WI38 (cell line): ENCODE measurements around the gene NMUR1.
A peak's percentile ranks its signal among the peaks of the same experiment; 100 is the strongest.

ENCODE experiments used
- H3K4me3 ChIP-seq: 2 replicates; pipeline ENCODE4 v1.5.1; 2011; ENCODE audit warnings: low read depth, mild to moderate bottlenecking, control low read depth, low read length
- CTCF ChIP-seq: IDR thresholded peaks from 2 replicates; pipeline ENCODE4 v1.5.1; 2012; ENCODE audit warnings: low read depth, mild to moderate bottlenecking, control low read depth, low read length

The NMUR1 gene

DNA sequence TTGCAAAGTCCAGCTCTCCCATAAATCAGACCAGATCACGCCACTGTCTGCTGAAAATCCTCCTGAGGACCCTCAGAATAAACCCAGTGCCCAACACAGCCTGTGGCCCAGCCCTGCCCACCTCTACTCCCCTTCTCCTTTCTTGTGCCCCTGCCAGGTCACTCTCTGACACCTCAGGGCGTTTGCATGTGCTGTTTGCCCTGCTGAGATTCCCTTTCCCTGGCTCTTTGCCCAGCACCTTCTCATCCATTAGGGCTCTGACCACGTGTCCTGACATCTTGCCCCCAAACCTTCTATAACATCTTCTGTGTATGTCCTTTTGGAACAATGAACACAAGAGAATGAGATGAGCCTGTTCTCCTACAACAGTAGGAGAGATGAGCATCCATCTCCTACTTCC lies 18.5 kb upstream of the NMUR1 start:
- no peak for TF ChIP-seq CTCF
- H3K4me3 ChIP-seq: no peak overlapping the region

DNA sequence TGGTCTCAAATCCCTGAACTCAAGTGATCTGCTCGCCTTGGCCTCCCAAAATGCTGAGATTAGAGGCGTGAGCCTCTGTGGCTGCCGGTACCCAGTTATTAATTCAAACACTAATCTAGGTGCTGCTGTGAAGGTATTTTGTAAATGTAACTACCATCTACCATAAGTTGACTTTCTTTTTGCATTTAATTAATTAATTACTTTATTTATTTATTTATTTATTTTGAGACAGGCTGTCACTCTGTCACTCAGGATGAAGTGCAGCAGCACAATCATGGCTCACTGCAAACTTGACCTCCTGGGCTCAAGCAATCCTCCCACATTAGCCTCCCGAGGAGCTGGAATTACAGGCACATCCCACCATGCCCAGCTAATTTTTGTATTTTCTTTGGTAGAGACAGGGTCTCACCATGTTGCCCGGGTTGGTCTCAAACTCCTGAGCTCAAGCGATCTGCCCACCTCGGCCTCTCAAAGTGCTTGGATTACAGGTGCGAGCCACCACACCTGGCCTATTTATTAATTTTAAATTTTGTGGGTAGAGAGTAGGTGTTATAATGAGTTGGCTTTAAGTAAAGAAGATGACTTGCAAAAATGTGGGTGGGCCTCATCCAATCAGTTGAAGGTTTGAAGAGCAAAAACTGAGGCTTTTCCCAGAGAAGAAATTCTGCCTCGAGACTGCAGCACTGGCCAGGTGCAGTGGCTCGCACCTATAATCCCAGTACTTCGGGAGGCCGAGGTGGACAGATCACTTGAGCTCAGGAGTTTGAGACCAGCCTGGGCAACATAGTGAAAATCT lies 17.3 kb upstream of the NMUR1 start:
- TF ChIP-seq CTCF: no peak
- H3K4me3 ChIP-seq: no peak overlapping the region

GRCh38 chr2:231546014-231546715 lies 15.9 kb upstream of the NMUR1 start:
- no peak overlapping the region for H3K4me3 ChIP-seq
- no peak for TF ChIP-seq CTCF

- no peak for TF ChIP-seq CTCF
- H3K4me3 ChIP-seq: no peak overlapping the region
Measured at GRCh38 chr2:231545105-231545902, 15.1 kb upstream of the NMUR1 start.

GRCh38 chr2:231542136-231542535 lies 11.9 kb upstream of the NMUR1 start:
- no peak for TF ChIP-seq CTCF
- H3K4me3 ChIP-seq: no peak overlapping the region

DNA sequence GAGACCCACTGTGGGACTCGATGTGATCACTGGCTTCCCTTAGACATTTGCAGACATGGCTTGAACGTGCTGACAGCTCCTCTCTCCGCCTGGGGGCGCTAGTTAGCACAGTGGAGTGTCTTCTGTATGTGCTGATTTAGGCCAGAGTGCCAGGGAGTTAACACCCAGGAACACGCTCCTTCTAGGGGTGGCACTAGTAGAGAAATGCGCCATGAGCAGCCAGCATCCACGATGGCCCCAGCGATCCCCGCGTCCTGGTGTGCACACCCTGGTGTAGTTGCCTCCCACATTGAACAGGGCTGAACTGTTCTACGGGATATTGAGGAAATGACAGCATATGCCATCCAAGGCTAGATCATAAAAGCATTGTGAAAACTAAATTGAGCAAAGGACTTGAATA lies 11.4 kb upstream of the NMUR1 start:
- H3K4me3 ChIP-seq: no peak overlapping the region
- TF ChIP-seq CTCF: peak; percentile 10; the same call in 1 of the 2 replicates
